Stimulated activated CD8-positive, alpha-beta memory T cell treated with anti-CD3 and anti-CD28 coated beads, Interleukin-7, amount 100 ng/mL, for 1 hour (primary cell): ENCODE measurements around the gene HOMER3.
"Not testable (repeated sequence)": the region's sequence is repeated elsewhere in the genome, so short reads cannot be mapped to it uniquely, and the experiment has no call there.

Experiments
- DNase-seq, 2 donors: peaks; one replicate each; pipeline ENCODE4 v3.0.0-alpha.2; 2020; ENCODE audit warnings: low read depth in 2 of 2

Gene HOMER3

DNA sequence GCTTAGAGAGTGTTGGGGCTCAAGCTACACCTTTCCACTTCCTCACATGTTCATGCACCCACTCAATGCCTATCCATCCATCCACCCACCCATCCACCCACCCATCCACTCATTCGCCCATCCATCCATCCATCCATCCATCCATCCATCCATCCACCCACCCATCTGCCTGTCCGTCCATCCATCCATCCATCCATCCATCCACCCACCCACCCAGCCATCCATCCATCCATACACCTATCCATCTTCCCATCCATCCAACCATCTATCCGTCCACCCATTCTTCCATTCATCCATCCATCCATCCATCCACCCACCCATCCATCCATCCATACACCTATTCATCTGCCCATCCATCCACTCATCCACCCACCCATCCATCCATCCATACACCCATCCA is 13.1 kb upstream of the HOMER3 start:
- DNase-seq: no peak

- DNase-seq: not testable (repeated sequence)
These were observed 11.5 kb upstream of the HOMER3 start for GRCh38 chr19:18952364-18953003.

DNA sequence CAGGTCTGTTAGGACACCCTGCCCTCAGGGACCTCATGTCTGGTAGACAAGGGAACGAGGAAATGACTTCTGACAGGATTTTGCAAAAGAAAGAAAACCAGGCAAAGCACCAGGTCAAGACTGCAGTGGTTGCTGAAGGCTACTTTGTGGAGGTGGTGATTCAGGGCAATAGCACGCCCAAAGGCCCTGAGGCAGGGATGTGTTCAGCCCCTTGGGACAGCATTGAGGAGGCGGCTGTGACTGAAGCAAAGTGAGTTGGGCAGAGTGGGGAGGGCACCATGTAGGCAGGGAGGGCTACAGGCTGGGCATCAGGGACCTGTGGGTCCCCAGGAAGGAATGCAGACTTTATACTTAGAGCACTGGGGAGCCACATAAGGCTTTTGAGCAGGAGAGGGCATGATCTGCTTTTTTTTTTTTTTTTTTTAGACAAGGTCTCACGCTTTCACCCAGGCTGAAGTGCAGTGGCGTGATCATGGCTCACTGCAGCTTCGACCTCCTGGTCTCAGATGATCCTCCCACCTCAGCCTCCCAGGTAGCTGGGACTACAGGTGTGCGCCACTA is 10.8 kb upstream of the HOMER3 start:
- no peak for DNase-seq

GRCh38 chr19:18949858-18950257 is 8.8 kb upstream of the HOMER3 start:
- no peak for DNase-seq

DNA sequence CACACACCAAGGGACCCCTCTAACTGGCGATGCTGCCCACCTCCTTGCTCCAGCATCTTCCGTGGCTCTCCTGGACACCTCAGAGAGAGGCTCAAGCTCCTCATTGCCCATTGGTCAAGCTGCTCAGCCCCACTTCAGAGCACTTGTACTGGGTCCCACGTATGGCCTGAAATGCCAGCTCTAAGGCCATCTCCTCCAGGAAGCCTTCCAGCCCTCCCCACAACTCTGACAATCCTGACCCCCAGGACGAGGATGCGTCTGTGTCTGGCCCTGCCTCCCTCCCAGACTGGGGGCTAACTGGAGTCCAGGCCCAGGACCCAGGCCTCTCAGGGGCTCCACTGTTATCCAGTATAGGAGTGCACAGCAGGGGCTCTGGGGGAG is 7.9 kb upstream of the HOMER3 start:
- no peak for DNase-seq

- DNase-seq: no peak
These were observed 7.3 kb upstream of the HOMER3 start for GRCh38 chr19:18948075-18948975.

- no peak for DNase-seq
These were observed 5.9 kb upstream of the HOMER3 start for GRCh38 chr19:18946918-18947317.

- no peak for DNase-seq
These were observed 5.3 kb upstream of the HOMER3 start for GRCh38 chr19:18946335-18946734.

DNA sequence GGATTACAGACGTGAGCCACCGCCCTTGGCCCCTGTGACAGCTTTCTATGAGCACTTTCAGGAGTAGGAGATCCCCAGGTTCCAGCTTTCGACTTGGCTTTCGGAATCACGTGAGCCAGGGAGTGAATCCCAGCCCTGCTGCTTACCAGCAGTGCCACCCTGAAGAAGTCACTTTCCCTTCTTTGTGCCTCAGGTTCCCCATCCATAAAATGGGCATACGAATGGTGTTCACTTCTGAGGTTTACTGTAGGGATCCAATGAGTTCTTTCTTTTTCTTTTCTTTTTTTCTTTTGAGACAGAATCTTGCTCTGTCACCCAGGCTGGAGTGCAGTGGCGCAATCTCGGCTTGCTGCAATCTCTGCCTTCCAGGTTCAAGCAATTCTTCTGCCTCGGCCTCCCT is 4.3 kb upstream of the HOMER3 start:
- DNase-seq: no peak

DNA sequence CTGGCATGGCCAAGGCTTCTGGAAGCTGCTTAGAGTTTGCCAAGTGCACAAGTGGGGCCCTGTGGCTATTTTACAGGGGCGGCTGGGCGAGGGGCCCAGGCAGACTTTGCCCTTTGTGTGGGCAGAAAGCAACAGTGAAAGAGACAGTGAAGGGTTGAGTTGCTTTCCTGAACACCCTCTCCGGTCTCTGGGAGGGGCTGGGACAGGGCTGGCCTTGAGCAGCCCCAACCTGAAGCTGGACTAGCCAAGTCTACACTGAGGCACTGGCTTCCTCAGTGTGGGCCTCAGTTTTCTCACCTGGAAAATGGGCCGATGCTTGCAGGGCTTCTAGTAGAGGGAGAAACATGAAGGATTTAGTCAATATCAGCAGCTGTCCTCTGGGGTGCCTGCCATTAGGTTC is 2.4 kb upstream of the HOMER3 start:
- no peak for DNase-seq

DNA sequence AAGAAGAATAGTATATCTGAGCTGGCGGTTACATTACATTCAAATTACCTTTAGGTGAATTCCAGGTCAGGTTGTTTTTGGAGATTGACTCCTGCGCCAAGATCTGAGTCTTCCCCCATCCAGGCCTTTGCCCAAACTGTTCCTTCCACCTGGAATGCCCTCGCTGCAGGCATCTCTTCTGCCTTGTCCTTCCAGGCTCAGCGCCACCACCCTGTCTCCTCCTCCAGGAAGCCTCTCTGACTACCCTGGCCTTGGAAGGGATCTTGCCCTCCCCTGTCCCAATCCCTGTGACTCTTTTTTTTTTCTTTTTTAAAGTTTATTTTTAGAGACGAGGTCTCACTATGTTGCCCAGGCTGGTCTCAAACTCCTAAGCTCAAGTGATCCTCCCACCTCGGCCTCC is 1.7 kb upstream of the HOMER3 start:
- DNase-seq: no peak

- DNase-seq: no peak
These were observed 774 bp upstream of the HOMER3 start for GRCh38 chr19:18941628-18942354.

GRCh38 chr19:18939922-18940768 is 872 bp downstream of the HOMER3 start:
- no peak for DNase-seq

DNA sequence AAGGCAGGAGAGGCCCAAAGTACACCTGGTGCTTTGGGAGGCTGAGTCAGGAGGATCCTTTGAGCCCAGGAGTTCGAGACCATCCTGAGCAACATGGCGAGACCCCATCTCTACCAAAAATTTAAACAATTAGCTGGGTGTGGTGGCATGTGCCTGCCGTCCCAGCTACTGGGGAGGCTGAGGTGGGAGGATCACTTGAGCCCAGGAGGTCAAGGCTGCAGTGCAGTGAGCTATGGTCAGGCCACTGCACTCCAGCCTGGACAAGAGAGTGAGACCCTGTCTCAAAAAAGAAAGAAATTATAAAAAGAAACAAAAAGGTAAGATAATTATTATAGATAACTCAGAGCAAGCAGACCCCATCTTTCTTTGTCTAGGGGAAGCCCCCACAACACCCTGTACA is 1.9 kb downstream of the HOMER3 start:
- DNase-seq: no peak

DNA sequence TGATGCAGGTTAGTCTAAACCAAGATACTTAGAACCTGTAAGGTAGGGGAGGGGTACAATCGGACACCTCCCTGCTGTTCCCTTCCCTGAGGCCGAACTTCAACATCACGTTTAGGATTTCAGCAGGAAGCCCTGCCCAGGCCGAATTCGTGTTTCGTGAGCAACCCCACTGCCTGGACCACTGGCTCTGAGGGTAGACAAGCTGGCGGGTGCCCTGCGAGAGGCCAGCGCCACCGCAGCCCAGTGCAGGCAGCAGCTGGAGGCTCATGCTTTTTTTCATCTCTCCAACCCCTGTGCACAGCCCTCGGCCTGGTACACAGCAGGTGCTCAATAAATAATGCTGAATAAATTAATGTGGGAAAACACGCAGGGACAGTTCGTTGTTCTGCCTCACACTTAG is 7.7 kb downstream of the HOMER3 start:
- no peak for DNase-seq

DNA sequence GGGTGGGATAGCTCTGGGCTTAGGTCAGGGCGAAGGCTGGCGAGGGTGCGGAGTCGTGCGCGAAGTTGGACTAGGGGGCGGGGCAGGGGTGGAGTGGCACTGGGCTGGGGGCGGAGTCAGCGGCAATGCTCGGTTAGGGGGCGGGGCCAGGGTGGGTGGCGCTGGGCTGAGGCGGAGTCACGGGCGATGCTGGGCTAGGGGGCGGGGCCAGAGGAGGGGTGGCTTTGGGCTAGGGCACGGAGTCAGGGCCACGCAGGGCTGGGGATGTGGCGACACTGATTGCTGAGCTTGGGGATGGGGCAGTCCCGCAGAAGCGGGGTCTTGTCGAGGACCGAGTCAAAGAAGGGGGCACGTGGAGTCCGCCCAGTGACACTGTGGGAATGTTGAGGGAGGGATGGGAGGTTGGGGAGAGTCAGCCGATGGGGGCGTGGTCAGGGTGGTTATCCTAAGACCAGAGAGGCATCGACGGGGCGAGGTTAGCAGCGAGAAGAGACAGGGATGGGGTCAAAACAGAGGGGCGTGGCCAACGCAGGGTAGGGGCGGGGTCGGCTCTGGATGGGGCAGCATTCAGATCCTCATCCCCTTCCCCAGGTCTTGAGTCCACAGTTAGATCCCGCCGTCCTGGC is 8.7 kb downstream of the HOMER3 start:
- peak; percentile 60 to 70 for DNase-seq

DNA sequence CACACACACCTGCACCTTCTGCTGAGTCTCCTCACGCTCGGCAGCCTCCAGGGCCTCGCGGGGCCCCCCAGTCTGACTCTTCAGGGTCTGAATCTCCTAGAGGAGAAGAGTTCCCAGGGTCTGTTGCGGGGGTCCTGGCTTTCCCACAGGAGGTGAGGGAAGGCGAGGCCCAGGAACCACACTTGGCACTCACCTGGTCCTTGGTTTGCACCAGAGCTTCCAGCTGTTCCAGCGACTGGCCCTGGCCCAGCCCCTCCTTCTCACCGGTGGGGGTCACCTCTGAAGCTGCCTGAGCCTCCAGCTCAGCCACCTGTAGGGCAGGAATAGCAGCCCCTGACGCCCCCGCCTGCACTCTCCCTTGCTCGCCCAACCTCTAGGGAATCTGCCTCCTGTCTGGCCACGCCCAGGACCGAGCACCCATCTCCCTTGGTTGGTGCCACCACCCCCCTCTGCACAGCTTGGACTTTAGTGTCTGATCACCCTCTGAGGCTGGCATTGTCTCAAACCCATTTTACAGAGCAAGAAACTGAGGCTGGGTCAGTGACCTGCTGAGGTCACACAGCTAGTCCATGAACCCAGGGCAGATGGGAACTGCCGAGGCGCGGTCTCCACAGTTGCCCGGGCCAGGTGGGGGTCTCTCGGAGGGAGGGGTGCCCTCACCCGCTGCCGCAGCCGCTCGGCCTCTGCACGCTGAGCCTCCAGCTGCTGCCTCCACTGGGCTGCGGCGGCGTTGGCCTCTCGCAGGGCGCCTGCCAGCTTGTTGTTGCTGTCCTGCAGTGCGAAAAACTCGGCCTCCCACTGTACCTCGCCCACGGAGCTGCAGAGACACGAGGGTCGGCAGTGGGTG is 9.5 kb downstream of the HOMER3 start:
- no peak for DNase-seq

DNA sequence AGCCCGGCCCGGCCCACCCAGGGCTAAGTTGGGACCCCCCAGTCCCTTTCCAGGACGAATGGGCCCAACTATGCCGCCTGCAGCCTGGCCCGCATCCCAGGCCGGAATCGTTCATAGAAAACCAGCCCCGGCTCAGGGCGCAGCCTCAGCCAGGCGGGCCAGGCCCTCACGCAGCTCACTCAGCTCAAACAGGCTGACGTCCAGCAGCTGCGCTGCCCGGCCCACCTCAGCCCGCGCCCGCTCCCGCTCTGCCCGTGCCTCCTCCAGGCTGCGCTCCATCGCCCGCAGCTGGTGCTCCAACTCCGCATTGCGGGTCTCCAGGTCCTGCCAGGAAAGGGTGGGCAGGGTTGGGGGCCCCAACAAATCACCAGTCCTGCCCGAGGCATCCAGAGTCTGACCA is 11.7 kb downstream of the HOMER3 start:
- no peak for DNase-seq

DNA sequence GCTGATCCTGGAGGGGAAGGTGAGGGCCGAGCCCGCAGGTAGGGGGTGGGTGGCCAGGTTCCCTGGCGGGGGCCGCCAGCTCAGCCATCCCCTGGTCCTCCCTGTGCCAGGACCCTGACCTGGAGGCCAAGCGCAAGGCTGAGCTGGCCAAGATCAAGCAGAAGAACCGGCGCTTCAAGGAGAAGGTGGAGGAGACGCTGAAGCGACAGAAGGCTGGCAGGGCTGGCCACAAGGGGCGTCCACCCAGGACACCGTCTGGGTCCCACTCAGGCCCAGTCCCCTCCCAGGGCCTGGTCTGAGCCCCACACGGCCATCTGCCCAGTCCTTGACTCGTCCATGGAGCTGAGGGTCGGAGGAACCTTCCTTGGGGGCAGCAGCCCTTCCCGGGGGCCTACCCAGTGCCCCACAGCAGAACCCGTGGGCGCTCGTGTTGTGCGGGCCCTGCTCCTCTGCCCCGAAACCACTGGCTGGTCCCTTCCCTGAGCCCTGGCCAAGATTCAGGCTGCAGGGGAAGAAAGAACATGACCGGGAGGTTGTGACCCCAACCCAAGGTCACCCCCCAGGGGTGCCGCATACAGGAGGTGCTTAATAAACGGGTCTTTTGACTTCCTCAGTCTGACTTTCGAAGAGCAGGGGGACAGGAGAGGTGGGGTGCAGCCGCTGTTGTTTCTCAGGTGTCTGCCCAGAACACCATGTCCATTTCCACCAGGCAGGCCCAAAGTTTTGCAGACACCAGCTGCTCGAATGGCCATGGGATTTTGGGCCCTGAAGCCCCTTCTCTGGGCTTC is 12.8 kb downstream of the HOMER3 start:
- no peak for DNase-seq
